Stimulated activated CD4-positive, alpha-beta T cell treated with anti-CD3 and anti-CD28 coated beads, Interleukin-15, amount 100 ng/mL, for 1 hour (primary cell): ENCODE data around the gene MORC3.

Experiments used
- DNase-seq, 2 donors: peaks; one replicate each; pipeline ENCODE4 v3.0.0-alpha.2; 2020; ENCODE audit warnings: low read depth in 1 of 2, low spot score in 1 of 2

Gene MORC3

GRCh38 chr21:36419996-36420395, 100.0 kb downstream of the MORC3 start:
- no peak for DNase-seq

GRCh38 chr21:36420571-36421339, 100.8 kb downstream of the MORC3 start:
- no peak for DNase-seq

GRCh38 chr21:36422279-36423098, 102.5 kb downstream of the MORC3 start:
- DNase-seq = no peak

GRCh38 chr21:36423771-36424433, 103.9 kb downstream of the MORC3 start:
- no peak for DNase-seq

- DNase-seq = no peak
Observed at GRCh38 chr21:36424592-36424991, 104.6 kb downstream of the MORC3 start.

- no peak for DNase-seq
Observed at GRCh38 chr21:36425286-36425685, 105.3 kb downstream of the MORC3 start.
